ENCODE data around the gene LMAN1L. TPM values are rescaled to one million over a fixed set of nuclear protein-coding genes. Genes with fewer than 3 reads are reported as not detected.

LMAN1L gene
- total RNA-seq, 2 donors from 2014 or later = not detected

GRCh38 chr15:74843891-74844299, 31.3 kb downstream of the LMAN1L start:
- H3K9me3 ChIP-seq = no peaks in the 10 kb centered on the region
- H3K27ac ChIP-seq = peak overlapping the region in 2 of 4 donors; percentile 82 to 88
- H3K4me1 ChIP-seq = peaks cover 21% of the 10 kb centered on the region
- DNase-seq = no peak
- H3K36me3 ChIP-seq (replicated peaks in 1 of 2; ENCODE audit: insufficient read depth in 1 of 2, low read depth in 2 of 2) = peaks cover 0 to 6% of the 10 kb centered on the region in 2 donors
- intact Hi-C loops (cut with DNase I) = loop anchor here (10.0 kb wide), 1 partner anchor 61 kb away; the partner anchor contains the start of gene FAM219B
- TF ChIP-seq CTCF (IDR thresholded peaks at IDR 0.05) = no peak
- TF ChIP-seq POLR2A (IDR thresholded peaks at IDR 0.05) = no peak
- no peak for ATAC-seq
- WGBS, 2 donors = 65 to 66% methylated on average over 9 to 12 of the region's 12 CpGs
- no peak overlapping the region for H3K4me3 ChIP-seq
- H3K27me3 ChIP-seq = no peaks in the 10 kb centered on the region

- DNase-seq = no peak
- no peaks in the 10 kb centered on the region for H3K27me3 ChIP-seq
- TF ChIP-seq POLR2A (IDR thresholded peaks at IDR 0.05) (no peak), CTCF (IDR thresholded peaks at IDR 0.05) (no peak)
- WGBS, 2 donors = 76 to 81% methylated on average over 10 to 12 of the region's 12 CpGs
- no peaks in the 10 kb centered on the region for H3K9me3 ChIP-seq
- intact Hi-C loops (cut with DNase I) = loop anchor here (10.0 kb wide), 1 partner anchor 60 kb away; the partner anchor contains the start of gene FAM219B
- peaks cover 0 to 6% of the 10 kb centered on the region in 2 donors for H3K36me3 ChIP-seq (replicated peaks in 1 of 2; ENCODE audit: insufficient read depth in 1 of 2, low read depth in 2 of 2)
- no peak overlapping the region for H3K27ac ChIP-seq
- ATAC-seq = no peak
- H3K4me1 ChIP-seq = peaks cover 21% of the 10 kb centered on the region
- no peak overlapping the region for H3K4me3 ChIP-seq
Measured at GRCh38 chr15:74844319-74845207, 31.9 kb downstream of the LMAN1L start.

GRCh38 chr15:74845208-74845568, 32.6 kb downstream of the LMAN1L start:
- peaks cover 0 to 7% of the 10 kb centered on the region in 2 donors for H3K36me3 ChIP-seq (replicated peaks in 1 of 2; ENCODE audit: insufficient read depth in 1 of 2, low read depth in 2 of 2)

GRCh38 chr15:74845581-74845980, 32.9 kb downstream of the LMAN1L start:
- no peak for TF ChIP-seq CTCF (IDR thresholded peaks at IDR 0.05)
- no peak for TF ChIP-seq POLR2A (IDR thresholded peaks at IDR 0.05)
- H3K27ac ChIP-seq = no peak overlapping the region
- no peaks in the 10 kb centered on the region for H3K27me3 ChIP-seq
- 85 to 96% methylated on average over 4 of the region's 4 CpGs for WGBS, 2 donors
- DNase-seq = no peak
- ATAC-seq = no peak
- H3K4me1 ChIP-seq = peaks cover 21% of the 10 kb centered on the region
- intact Hi-C loops (cut with DNase I) = loop anchor here (10.0 kb wide), 1 partner anchor 59 kb away; the partner anchor contains the start of gene FAM219B
- H3K9me3 ChIP-seq = no peaks in the 10 kb centered on the region
- no peak overlapping the region for H3K4me3 ChIP-seq
- peaks cover 0 to 11% of the 10 kb centered on the region in 2 donors for H3K36me3 ChIP-seq (replicated peaks in 1 of 2; ENCODE audit: insufficient read depth in 1 of 2, low read depth in 2 of 2)

More at GRCh38 chr15:74845208-74845568, 32.6 kb downstream of the LMAN1L start:
- no peaks in the 10 kb centered on the region for H3K9me3 ChIP-seq
- no peaks in the 10 kb centered on the region for H3K27me3 ChIP-seq
- no peak for TF ChIP-seq CTCF (IDR thresholded peaks at IDR 0.05)
- no peak overlapping the region for H3K27ac ChIP-seq
- WGBS, 2 donors = 81 to 89% methylated on average over 4 to 5 of the region's 5 CpGs
- H3K4me3 ChIP-seq = no peak overlapping the region
- intact Hi-C loops (cut with DNase I) = loop anchor here (10.0 kb wide), 1 partner anchor 60 kb away; the partner anchor contains the start of gene FAM219B
- peaks cover 21% of the 10 kb centered on the region for H3K4me1 ChIP-seq
- DNase-seq (no peak), ATAC-seq (no peak)
